ENCODE measurements around the gene PNPLA3.
A peak's percentile ranks its signal among the peaks of the same experiment; 100 is the strongest.

Gene PNPLA3

GRCh38 chr22:43994416-43994815, 70.8 kb downstream of the PNPLA3 start:
- DNase-seq = no peak

- DNase-seq = no peak
Observed at GRCh38 chr22:43995057-43995685, 71.6 kb downstream of the PNPLA3 start.

GRCh38 chr22:43995798-43996169, 72.2 kb downstream of the PNPLA3 start:
- DNase-seq = no peak

- DNase-seq = peak; percentile 79
Observed at GRCh38 chr22:43996170-43996980, 72.8 kb downstream of the PNPLA3 start.

DNA sequence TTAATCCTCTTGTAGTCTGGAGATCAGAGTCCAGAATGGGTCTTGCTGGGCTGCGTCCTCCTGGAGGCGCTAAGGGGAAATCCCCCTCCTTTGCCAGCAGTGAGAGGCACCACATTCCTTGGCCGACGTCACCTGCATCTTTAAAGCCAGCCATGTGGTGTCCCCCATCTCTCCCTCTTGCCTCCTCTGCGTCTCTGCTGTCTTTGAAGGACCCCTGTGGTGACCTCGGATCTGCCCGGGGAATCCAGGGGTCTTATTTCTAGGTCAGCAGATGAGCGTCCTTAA, 73.3 kb downstream of the PNPLA3 start:
- DNase-seq = no peak
